ENCODE measurements around the gene ASL. TPM values are rescaled to one million over a fixed set of nuclear protein-coding genes. Genes with fewer than 3 reads are reported as not detected.
A peak's percentile ranks its signal among the peaks of the same experiment; 100 is the strongest.
"Not testable (repeated sequence)": the region's sequence is repeated elsewhere in the genome, so short reads cannot be mapped to it uniquely, and the experiment has no call there.

ASL gene
- polyA plus RNA-seq, 3 donors = 29.7 to 51.6 (median 35.9) TPM

DNA sequence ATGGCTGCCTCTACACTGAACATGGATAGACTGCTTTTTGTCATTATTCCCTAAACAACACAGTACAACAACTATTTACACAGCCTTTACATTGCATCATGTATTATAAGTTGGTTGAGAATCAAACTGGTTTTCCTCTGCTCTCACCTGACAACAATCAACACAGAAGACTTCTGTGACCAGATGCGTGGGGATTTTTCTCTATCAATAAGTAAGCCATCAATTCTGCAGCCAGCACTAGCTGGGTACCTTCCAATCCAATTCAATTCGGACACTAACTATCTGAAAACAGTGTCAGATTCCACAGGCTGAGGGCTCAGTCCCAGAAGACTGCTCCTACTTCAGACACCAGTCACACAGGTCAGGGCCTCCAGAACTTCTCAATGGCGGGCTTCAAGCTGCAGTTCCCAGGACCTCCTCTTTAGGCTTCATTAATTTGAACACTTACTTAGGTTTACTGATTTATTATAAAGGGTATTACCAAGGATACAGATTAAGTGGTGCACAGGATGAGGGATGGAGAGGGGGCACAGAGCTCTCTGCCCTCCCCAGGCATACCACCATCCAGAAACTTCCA is 36.4 kb upstream of the ASL start:
- no peak for DNase-seq
- Histone ChIP-seq H4K20me1 (ENCODE audit: insufficient read depth, low read length) (no peaks in the 10 kb centered on the region), H2AFZ (ENCODE audit: insufficient read depth, low read depth, low read length, poor library complexity, severe bottlenecking) (no peak overlapping the region), H3K9me3 (replicated peaks in 1 of 2; ENCODE audit: control insufficient read depth in 1 of 2, insufficient read depth in 1 of 2, low read length in 2 of 2) (no peaks in the 10 kb centered on the region), H3K79me2 (ENCODE audit: insufficient read depth, low read length) (no peaks in the 10 kb centered on the region), H3K27me3 (ENCODE audit: control insufficient read depth in 2 of 2, insufficient read depth in 2 of 2, low read length in 2 of 2) (peaks cover 0 to 18% of the 10 kb centered on the region in 2 donors), H3K27ac (ENCODE audit: low read depth in 1 of 2, low read length in 2 of 2) (no peak overlapping the region), H3K4me1 (ENCODE audit: control insufficient read depth in 1 of 2, insufficient read depth in 2 of 2, low read length in 2 of 2) (peaks cover 7 to 8% of the 10 kb centered on the region in 2 donors), H3K4me2 (replicated peaks; ENCODE audit: extremely low read depth, low read length, poor library complexity, severe bottlenecking) (no peak overlapping the region), H3K36me3 (replicated peaks in 1 of 2; ENCODE audit: control insufficient read depth in 1 of 2, insufficient read depth in 2 of 2, low read length in 2 of 2) (no peaks in the 10 kb centered on the region), H3K9ac (ENCODE audit: insufficient read depth, low read length, poor library complexity, severe bottlenecking) (no peak overlapping the region), H3K4me3 (replicated peaks in 1 of 3; ENCODE audit: low read depth in 2 of 3, low read length in 3 of 3) (no peak overlapping the region)
- H3K36me3 Mint-ChIP-seq = no peaks in the 10 kb centered on the region
- WGBS (ENCODE audit: insufficient coverage) = 95% methylated on average over 2 of the region's 3 CpGs
- intact Hi-C loops (cut with micrococcal nuclease) = no loop called here
- H3K27me3 Mint-ChIP-seq (ENCODE audit: low read depth in 3 of 3) = peaks cover 18 to 20% (median 19%) of the 10 kb centered on the region in 3 donors
- peaks cover 0 to 6% (median 0%) of the 10 kb centered on the region in 7 donors for H3K9me3 Mint-ChIP-seq
- no peak overlapping the region for H3K27ac Mint-ChIP-seq
- peaks cover 9% of the 10 kb centered on the region for H3K4me1 Mint-ChIP-seq
- TF ChIP-seq, protein P1, sequence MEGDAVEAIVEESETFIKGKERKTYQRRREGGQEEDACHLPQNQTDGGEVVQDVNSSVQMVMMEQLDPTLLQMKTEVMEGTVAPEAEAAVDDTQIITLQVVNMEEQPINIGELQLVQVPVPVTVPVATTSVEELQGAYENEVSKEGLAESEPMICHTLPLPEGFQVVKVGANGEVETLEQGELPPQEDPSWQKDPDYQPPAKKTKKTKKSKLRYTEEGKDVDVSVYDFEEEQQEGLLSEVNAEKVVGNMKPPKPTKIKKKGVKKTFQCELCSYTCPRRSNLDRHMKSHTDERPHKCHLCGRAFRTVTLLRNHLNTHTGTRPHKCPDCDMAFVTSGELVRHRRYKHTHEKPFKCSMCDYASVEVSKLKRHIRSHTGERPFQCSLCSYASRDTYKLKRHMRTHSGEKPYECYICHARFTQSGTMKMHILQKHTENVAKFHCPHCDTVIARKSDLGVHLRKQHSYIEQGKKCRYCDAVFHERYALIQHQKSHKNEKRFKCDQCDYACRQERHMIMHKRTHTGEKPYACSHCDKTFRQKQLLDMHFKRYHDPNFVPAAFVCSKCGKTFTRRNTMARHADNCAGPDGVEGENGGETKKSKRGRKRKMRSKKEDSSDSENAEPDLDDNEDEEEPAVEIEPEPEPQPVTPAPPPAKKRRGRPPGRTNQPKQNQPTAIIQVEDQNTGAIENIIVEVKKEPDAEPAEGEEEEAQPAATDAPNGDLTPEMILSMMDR (IDR thresholded peaks at IDR 0.05) = no peak
- H3K4me3 Mint-ChIP-seq = no peak overlapping the region

- Mint-ChIP-seq H3K27me3 (ENCODE audit: low read depth in 3 of 3) (peaks cover 18 to 37% (median 29%) of the 10 kb centered on the region in 3 donors), H3K4me3 (peak overlapping the region; percentile 74 to 92), H3K4me1 (peaks cover 13% of the 10 kb centered on the region), H3K9me3 (peaks cover 0 to 6% (median 0%) of the 10 kb centered on the region in 7 donors), H3K27ac (peak overlapping the region in 2 of 7 donors; percentile 30 to 66), H3K36me3 (no peaks in the 10 kb centered on the region)
- Histone ChIP-seq H3K4me3 (replicated peaks in 1 of 3; ENCODE audit: low read depth in 2 of 3, low read length in 3 of 3) (peak overlapping the region; percentile 14 to 73 (median 38)), H3K9me3 (replicated peaks in 1 of 2; ENCODE audit: control insufficient read depth in 1 of 2, insufficient read depth in 1 of 2, low read length in 2 of 2) (no peaks in the 10 kb centered on the region), H3K4me2 (replicated peaks; ENCODE audit: extremely low read depth, low read length, poor library complexity, severe bottlenecking) (peak overlapping the region; percentile 80), H3K27me3 (ENCODE audit: control insufficient read depth in 2 of 2, insufficient read depth in 2 of 2, low read length in 2 of 2) (peaks cover 0 to 24% of the 10 kb centered on the region in 2 donors), H3K36me3 (replicated peaks in 1 of 2; ENCODE audit: control insufficient read depth in 1 of 2, insufficient read depth in 2 of 2, low read length in 2 of 2) (no peaks in the 10 kb centered on the region), H3K9ac (ENCODE audit: insufficient read depth, low read length, poor library complexity, severe bottlenecking) (peak overlapping the region; percentile 61), H2AFZ (ENCODE audit: insufficient read depth, low read depth, low read length, poor library complexity, severe bottlenecking) (peak overlapping the region; percentile 82), H3K27ac (ENCODE audit: low read depth in 1 of 2, low read length in 2 of 2) (no peak overlapping the region), H4K20me1 (ENCODE audit: insufficient read depth, low read length) (no peaks in the 10 kb centered on the region), H3K79me2 (ENCODE audit: insufficient read depth, low read length) (no peaks in the 10 kb centered on the region), H3K4me1 (ENCODE audit: control insufficient read depth in 1 of 2, insufficient read depth in 2 of 2, low read length in 2 of 2) (peaks cover 8 to 11% of the 10 kb centered on the region in 2 donors)
- intact Hi-C loops (cut with micrococcal nuclease) = no loop called here
- DNase-seq = peak; percentile 37 to 47 (median 39)
- WGBS (ENCODE audit: insufficient coverage) = 6% methylated on average over 32 of the region's 49 CpGs
- TF ChIP-seq, protein P1 (IDR thresholded peaks at IDR 0.05) = no peak
Observed at GRCh38 chr7:66043681-66044497, 31.7 kb upstream of the ASL start.

DNA sequence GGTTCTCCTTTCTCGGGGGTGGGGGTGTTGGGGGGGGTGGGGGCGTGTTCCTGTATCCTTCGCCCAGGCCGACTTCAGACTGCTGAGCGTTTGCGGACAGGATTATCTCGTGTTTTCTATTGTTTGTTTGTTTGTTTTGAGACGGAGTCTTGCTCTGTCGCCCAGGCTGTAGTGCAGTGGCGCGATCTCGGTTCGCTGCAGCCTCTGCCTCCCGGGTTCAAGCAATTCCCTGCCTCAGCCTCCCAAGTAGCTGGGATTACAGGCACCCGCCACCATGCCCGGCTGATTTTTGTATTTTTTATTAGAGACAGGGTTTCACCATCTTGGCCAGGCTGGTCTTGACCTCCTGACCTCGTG is 31.1 kb upstream of the ASL start:
- H3K79me2 ChIP-seq (ENCODE audit: insufficient read depth, low read length); H4K20me1 ChIP-seq (ENCODE audit: insufficient read depth, low read length); H3K9me3 ChIP-seq (replicated peaks in 1 of 2; ENCODE audit: control insufficient read depth in 1 of 2, insufficient read depth in 1 of 2, low read length in 2 of 2); H3K27ac ChIP-seq (ENCODE audit: low read depth in 1 of 2, low read length in 2 of 2); DNase-seq; H3K9ac ChIP-seq (ENCODE audit: insufficient read depth, low read length, poor library complexity, severe bottlenecking); intact Hi-C loops (cut with micrococcal nuclease); H3K36me3 ChIP-seq (replicated peaks in 1 of 2; ENCODE audit: control insufficient read depth in 1 of 2, insufficient read depth in 2 of 2, low read length in 2 of 2); H3K36me3 Mint-ChIP-seq; H3K9me3 Mint-ChIP-seq: not testable (repeated sequence)
- Histone ChIP-seq H3K4me2 (replicated peaks; ENCODE audit: extremely low read depth, low read length, poor library complexity, severe bottlenecking) (peak overlapping the region; percentile 80), H3K4me1 (ENCODE audit: control insufficient read depth in 1 of 2, insufficient read depth in 2 of 2, low read length in 2 of 2) (peaks cover 8 to 11% of the 10 kb centered on the region in 2 donors), H3K27me3 (ENCODE audit: control insufficient read depth in 2 of 2, insufficient read depth in 2 of 2, low read length in 2 of 2) (peaks cover 0 to 24% of the 10 kb centered on the region in 2 donors), H2AFZ (ENCODE audit: insufficient read depth, low read depth, low read length, poor library complexity, severe bottlenecking) (peak overlapping the region; percentile 82), H3K4me3 (replicated peaks in 1 of 3; ENCODE audit: low read depth in 2 of 3, low read length in 3 of 3) (peak overlapping the region in 2 of 3 experiments; percentile 38 to 73)
- peaks cover 15 to 37% (median 29%) of the 10 kb centered on the region in 3 donors for H3K27me3 Mint-ChIP-seq (ENCODE audit: low read depth in 3 of 3)
- H3K27ac Mint-ChIP-seq = peak overlapping the region in 1 of 7 donors; percentile 66
- H3K4me1 Mint-ChIP-seq = peaks cover 13% of the 10 kb centered on the region
- peak overlapping the region; percentile 74 to 92 for H3K4me3 Mint-ChIP-seq
- 15% methylated on average over 13 of the region's 17 CpGs for WGBS (ENCODE audit: insufficient coverage)
